IMR-90 (cell line): ENCODE results near the gene FOXC2. TPM values are rescaled to one million over a fixed set of nuclear protein-coding genes. Genes with fewer than 3 reads are reported as not detected.

Source experiments
- ATAC-seq: fragments of 200-7000 bp; cut with Tn5 transposase; 2 replicates; pipeline ENCODE4 v1.9.1; 2020; ENCODE audit warnings: low read depth, mild to moderate bottlenecking, moderate library complexity
- BruUV-seq: library from RNA; stranded (reverse); fragments of 400-500 nt; replicated peaks from 2 replicates; lab custom pipeline; 2021; lab: Mats Ljungman, UMichigan
- CTCF ChIA-PET: fragments of 300-600 bp; formaldehyde crosslinking; extraction: SDS; loops from one replicate; lab custom pipeline; 2021; ENCODE audit warnings: antibody characterized with exemption; lab: Yijun Ruan, JAX
- POLR2A ChIA-PET: fragments of 300-600 bp; sonication (Branson Sonifier 250); formaldehyde crosslinking; loops from one replicate; lab custom pipeline; 2022; ENCODE audit warnings: antibody characterized with exemption; ENCODE audit not compliant: unreplicated experiment; lab: Charles Lee
- DNase-seq: peaks from one replicate; pipeline ENCODE4 v3.0.0; 2013
- H2AFZ ChIP-seq: replicated peaks from 2 replicates; pipeline ENCODE3; 2013; ENCODE audit warnings: low read length, mild to moderate bottlenecking; ENCODE audit not compliant: poor library complexity
- H2AK5ac ChIP-seq: 2 replicates; pipeline ENCODE4 v1.6.1; 2013; ENCODE audit warnings: low read depth, low read length, inconsistent platforms
- H2AK9ac ChIP-seq: replicated peaks from 2 replicates; pipeline ENCODE3; 2013; ENCODE audit warnings: mild to moderate bottlenecking, low read depth, low read length, moderate library complexity; ENCODE audit not compliant: poor library complexity
- H2BK120ac ChIP-seq: 2 replicates; pipeline ENCODE4 v1.6.1; 2013; ENCODE audit warnings: low read depth, low read length, inconsistent platforms
- H2BK15ac ChIP-seq: 3 replicates; pipeline ENCODE4 v1.6.1; 2013; ENCODE audit warnings: low read depth, low read length, inconsistent platforms
- H2BK20ac ChIP-seq: 2 replicates; pipeline ENCODE4 v1.6.1; 2013; ENCODE audit warnings: low read depth, mild to moderate bottlenecking, inconsistent platforms, low read length, moderate library complexity
- H2BK5ac ChIP-seq: 2 replicates; pipeline ENCODE4 v1.6.1; 2013; ENCODE audit warnings: mild to moderate bottlenecking, low read depth, low read length, inconsistent platforms; ENCODE audit not compliant: poor library complexity, severe bottlenecking
- H3K14ac ChIP-seq: replicated peaks from 2 replicates; pipeline ENCODE4 v1.6.1; 2013; ENCODE audit warnings: low read depth, low read length, inconsistent platforms
- H3K18ac ChIP-seq: 2 replicates; pipeline ENCODE4 v1.6.1; 2013; ENCODE audit warnings: low read depth, low read length, control low read depth
- H3K23ac ChIP-seq: 2 replicates; pipeline ENCODE4 v1.6.1; 2013; ENCODE audit warnings: low read depth, low read length, inconsistent platforms
- H3K27ac ChIP-seq: 2 replicates; pipeline ENCODE4 v1.5.1; 2013; ENCODE audit warnings: mild to moderate bottlenecking, control low read depth, low read length; ENCODE audit not compliant: insufficient read depth
- H3K27me3 ChIP-seq: 2 replicates; pipeline ENCODE4 v1.6.1; 2013; ENCODE audit warnings: low read length; ENCODE audit not compliant: control insufficient read depth, insufficient read depth
- H3K36me3 ChIP-seq: 2 replicates; pipeline ENCODE4 v1.6.1; 2013; ENCODE audit warnings: low read length, mixed read lengths; ENCODE audit not compliant: control insufficient read depth, insufficient read depth
- H3K4ac ChIP-seq: 2 replicates; pipeline ENCODE4 v1.6.1; 2013; ENCODE audit warnings: low read depth, low read length, inconsistent platforms
- H3K4me1 ChIP-seq: 2 replicates; pipeline ENCODE4 v1.6.1; 2013; ENCODE audit warnings: low read length, mixed read lengths; ENCODE audit not compliant: control insufficient read depth, insufficient read depth
- H3K4me2 ChIP-seq: 2 replicates; pipeline ENCODE4 v1.6.1; 2013; ENCODE audit warnings: low read depth, mild to moderate bottlenecking, control low read depth, low read length, moderate library complexity
- H3K4me3 ChIP-seq: 2 replicates; pipeline ENCODE4 v1.5.1; 2013; ENCODE audit warnings: low read depth, mild to moderate bottlenecking, control low read depth, low read length, moderate library complexity; ENCODE audit not compliant: insufficient read depth
- H3K56ac ChIP-seq: 2 replicates; pipeline ENCODE4 v1.6.1; 2013; ENCODE audit warnings: low read length, inconsistent platforms; ENCODE audit not compliant: insufficient read depth; ENCODE audit errors: extremely low read depth
- H3K79me1 ChIP-seq, 2 experiments: 2 replicates each; pipeline ENCODE4 v1.6.1; 2013; ENCODE audit warnings: low read length in 2 of 2, inconsistent platforms in 1 of 2, low read depth in 1 of 2
- H3K9ac ChIP-seq: 2 replicates; pipeline ENCODE4 v1.6.1; 2013; ENCODE audit warnings: low read depth, low read length, control low read depth
- H3K9me1 ChIP-seq: 2 replicates; pipeline ENCODE4 v1.6.1; 2013; ENCODE audit warnings: low read length, inconsistent platforms; ENCODE audit not compliant: insufficient read depth
- H3K9me3 ChIP-seq: 2 replicates; pipeline ENCODE4 v1.6.1; 2013; ENCODE audit warnings: low read length; ENCODE audit not compliant: control insufficient read depth, insufficient read depth
- H4K20me1 ChIP-seq: 2 replicates; pipeline ENCODE4 v1.6.1; 2013; ENCODE audit warnings: low read length, inconsistent platforms; ENCODE audit not compliant: insufficient read depth
- H4K5ac ChIP-seq: 2 replicates; pipeline ENCODE4 v1.6.1; 2013; ENCODE audit warnings: mild to moderate bottlenecking, low read depth, low read length, control low read depth
- H4K8ac ChIP-seq, 2 experiments: 2 replicates each; pipeline ENCODE4 v1.6.1; 2013; ENCODE audit warnings: low read depth in 2 of 2, low read length in 2 of 2, control low read depth in 1 of 2, inconsistent platforms in 1 of 2
- H4K91ac ChIP-seq: 2 replicates; pipeline ENCODE4 v1.6.1; 2013; ENCODE audit warnings: low read depth, low read length, inconsistent platforms; ENCODE audit not compliant: insufficient read depth
- CHD1 ChIP-seq: IDR thresholded peaks from 2 replicates; pipeline ENCODE4 v1.6.1; 2012; ENCODE audit warnings: low read depth, low read length, improper control_type of control experiment
- MAZ ChIP-seq: IDR thresholded peaks from 2 replicates; pipeline ENCODE4 v1.6.1; 2012; ENCODE audit warnings: low read depth, mild to moderate bottlenecking, low read length, improper control_type of control experiment, moderate library complexity, borderline replicate concordance
- MXI1 ChIP-seq: IDR thresholded peaks from 2 replicates; pipeline ENCODE4 v1.6.1; 2012; ENCODE audit warnings: low read depth, mild to moderate bottlenecking, low read length, moderate library complexity, borderline replicate concordance
- WGBS, 2 experiments: methylation state at CpG; one replicate each; pipeline versions ENCODE4 v1.1.5 to v1.1.7; 2013; ENCODE audit warnings: missing lambda C conversion rate in 2 of 2; ENCODE audit not compliant: insufficient read length in 1 of 2; ENCODE audit errors: extremely low coverage in 2 of 2; 5-methylcytosine and 5-hydroxymethylcytosine counted together
- dilution Hi-C: fragments of 300-500 bp; cut with HindIII; formaldehyde crosslinking; loops from one replicate; pipeline ENCODE4 v1.14.3; 2018; ENCODE audit warnings: low sequenced_read_pairs; ENCODE audit not compliant: unreplicated experiment
- in situ Hi-C: fragments of 300-500 bp; cut with MboI; formaldehyde crosslinking; loops from 3 replicates; pipeline ENCODE4 v1.14.3; 2019; ENCODE audit warnings: low sequenced_read_pairs, inconsistent platforms, mixed read lengths
- intact Hi-C: fragments of 100-400 bp; cut with micrococcal nuclease; formaldehyde crosslinking; loops from 2 replicates; pipeline ENCODE4 v1.10.0; 2022
- polyA plus RNA-seq, 3 experiments: library from polyadenylated mRNA; depleted of rRNA; stranded (reverse); fragments of >200 nt; gene quantifications; 2 replicates each; pipeline ENCODE4 v1.2.3, GENCODE V29; 2012; ENCODE audit warnings: low replicate concordance in 1 of 3
- total RNA-seq: library from RNA; depleted of rRNA; stranded (reverse); fragments of >200 nt; gene quantifications from 2 replicates; pipeline ENCODE4 v1.2.3, GENCODE V29; 2012

FOXC2 gene
- total and polyA plus RNA-seq, 2 of the 4 experiments (the other 2 are of a cell fraction): 0.90 to 6.4 TPM

DNA sequence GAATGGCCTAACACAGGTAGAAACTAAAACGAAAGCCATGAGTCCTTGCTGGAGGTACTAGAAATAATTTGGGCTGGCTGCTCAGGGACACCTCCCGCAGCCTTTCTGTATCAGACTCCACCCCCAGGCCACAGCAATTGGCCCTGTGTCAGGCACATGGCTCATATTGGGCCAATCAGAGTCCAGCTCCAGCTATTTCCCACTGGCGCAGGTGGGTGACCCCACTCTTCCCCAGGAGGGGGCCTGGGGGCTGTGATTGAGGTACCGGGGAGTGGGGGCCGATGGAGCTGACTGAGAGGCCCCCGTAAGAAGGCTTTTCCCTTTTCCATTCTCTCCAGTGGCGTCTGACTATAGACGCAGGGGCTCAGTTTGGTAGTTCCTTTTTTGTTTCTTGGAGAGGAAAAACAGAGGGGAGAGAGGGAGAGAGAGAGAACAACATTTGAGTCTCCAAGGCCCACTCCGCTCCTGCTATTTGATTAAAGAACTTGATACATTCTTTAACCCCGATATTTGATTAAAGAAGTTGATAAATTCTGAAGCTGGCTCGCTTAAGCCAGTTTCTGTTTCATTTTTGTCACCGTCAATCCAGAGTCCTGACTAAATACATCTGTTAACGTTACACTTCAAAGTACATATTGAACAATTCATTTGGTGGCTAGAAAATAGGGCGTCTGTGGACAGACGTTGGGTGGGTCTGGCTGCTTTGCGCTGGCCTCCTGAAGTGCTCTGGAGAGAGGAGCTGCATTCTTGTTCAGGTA lies 38.0 kb downstream of the FOXC2 start:
- BruUV-seq: no TSS peak
- 63% methylated on average over 2 of the region's 16 CpGs; no CpG with 5 or more reads in 1 of the 2 experiments for WGBS, 2 experiments
- Histone ChIP-seq H3K79me1 (peaks cover 0 to 10% of the 10 kb centered on the region in 2 experiments; a peak in 1 of 4 replicates), H3K4me3 (no peak overlapping the region), H3K27me3 (no peaks in the 10 kb centered on the region), H2BK20ac (peak overlapping the region; percentile 22), H3K56ac (no peak overlapping the region), H3K36me3 (no peaks in the 10 kb centered on the region), H3K18ac (no peak overlapping the region), H3K4me1 (peaks cover 12% of the 10 kb centered on the region), H4K5ac (no peak overlapping the region), H4K91ac (peak overlapping the region; percentile 11; the same call in 1 of the 2 replicates), H3K27ac (no peak overlapping the region), H3K4me2 (peak overlapping the region; percentile 44), H3K14ac (peak overlapping the region; percentile 32; the same call in 1 of the 2 replicates), H2BK120ac (no peak overlapping the region), H3K23ac (no peak overlapping the region), H4K8ac (peak overlapping the region in 1 of 2 experiments; percentile 54; a peak in 2 of 4 replicates), H2AFZ (peak overlapping the region; percentile 6), H2AK9ac (no peak overlapping the region), H3K4ac (peak overlapping the region; percentile 40; the same call in 1 of the 2 replicates), H3K9ac (no peak overlapping the region), H3K9me1 (peaks cover 12% of the 10 kb centered on the region), H4K20me1 (peaks cover 4% of the 10 kb centered on the region), H3K9me3 (0 out of 2 replicates have a peak, but pooled peaks cover 2% of the 10 kb centered on the region), H2BK5ac (no peak overlapping the region), H2AK5ac (no peak overlapping the region), H2BK15ac (peak overlapping the region; percentile 68; the same call in 1 of the 3 replicates)
- TF ChIP-seq CHD1 (no peak), MXI1 (no peak), MAZ (no peak)
- DNase-seq (no peak), ATAC-seq (no peak)
- ChIA-PET CTCF (no interaction called here), POLR2A (no interaction called here)
- intact Hi-C loops: no loop called here
- dilution Hi-C loops: no loop called here
- in situ Hi-C loops: no loop called here
